ENCODE measurements around the gene FGFR2.

- TF ChIP-seq, protein P1, sequence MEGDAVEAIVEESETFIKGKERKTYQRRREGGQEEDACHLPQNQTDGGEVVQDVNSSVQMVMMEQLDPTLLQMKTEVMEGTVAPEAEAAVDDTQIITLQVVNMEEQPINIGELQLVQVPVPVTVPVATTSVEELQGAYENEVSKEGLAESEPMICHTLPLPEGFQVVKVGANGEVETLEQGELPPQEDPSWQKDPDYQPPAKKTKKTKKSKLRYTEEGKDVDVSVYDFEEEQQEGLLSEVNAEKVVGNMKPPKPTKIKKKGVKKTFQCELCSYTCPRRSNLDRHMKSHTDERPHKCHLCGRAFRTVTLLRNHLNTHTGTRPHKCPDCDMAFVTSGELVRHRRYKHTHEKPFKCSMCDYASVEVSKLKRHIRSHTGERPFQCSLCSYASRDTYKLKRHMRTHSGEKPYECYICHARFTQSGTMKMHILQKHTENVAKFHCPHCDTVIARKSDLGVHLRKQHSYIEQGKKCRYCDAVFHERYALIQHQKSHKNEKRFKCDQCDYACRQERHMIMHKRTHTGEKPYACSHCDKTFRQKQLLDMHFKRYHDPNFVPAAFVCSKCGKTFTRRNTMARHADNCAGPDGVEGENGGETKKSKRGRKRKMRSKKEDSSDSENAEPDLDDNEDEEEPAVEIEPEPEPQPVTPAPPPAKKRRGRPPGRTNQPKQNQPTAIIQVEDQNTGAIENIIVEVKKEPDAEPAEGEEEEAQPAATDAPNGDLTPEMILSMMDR (conservative IDR thresholded peaks at IDR 0.05; ENCODE audit: low read length), result no peak
- no peak for TF ChIP-seq EZH2phosphoT487 (IDR thresholded peaks at IDR 0.05; ENCODE audit: borderline replicate concordance, low read depth, low read length)
Measured at GRCh38 chr10:121519411-121519810, 78.8 kb downstream of the FGFR2 start.

All from OCI-LY7 (cell line).